Astrocyte (in vitro differentiated cells and primary cell): ENCODE data around the gene LMAN1L. TPM values are rescaled to one million over a fixed set of nuclear protein-coding genes. Genes with fewer than 3 reads are reported as not detected.

Experiments used
- DNase-seq: peaks from one replicate; pipeline ENCODE4 v3.0.0-alpha.2; 2010; ENCODE audit warnings: low read depth
- FAIRE-seq: peaks from 2 replicates; lab custom pipeline; 2011; peaks lifted over from hg19 to GRCh38; lab: Jason Lieb, UNC
- H2AFZ ChIP-seq: 2 replicates; pipeline ENCODE4 v1.6.0; 2012; ENCODE audit warnings: low read depth, low read length, inconsistent platforms
- H3K27ac ChIP-seq: 2 replicates; pipeline ENCODE4 v1.5.1; 2011; ENCODE audit warnings: low read depth, low read length, inconsistent platforms
- H3K27me3 ChIP-seq: 2 replicates; pipeline ENCODE4 v1.6.0; 2011; ENCODE audit warnings: low read length, inconsistent platforms; ENCODE audit not compliant: insufficient read depth
- H3K36me3 ChIP-seq: 2 replicates; pipeline ENCODE4 v1.5.1; 2011; ENCODE audit warnings: low read length, inconsistent platforms; ENCODE audit not compliant: insufficient read depth
- H3K4me1 ChIP-seq: 2 replicates; pipeline ENCODE4 v1.5.1; 2011; ENCODE audit warnings: low read length, inconsistent platforms; ENCODE audit not compliant: insufficient read depth
- H3K4me2 ChIP-seq: 2 replicates; pipeline ENCODE4 v1.6.0; 2012; ENCODE audit warnings: low read length, inconsistent platforms
- H3K4me3 ChIP-seq: 2 replicates; pipeline ENCODE4 v1.5.1; 2011; ENCODE audit warnings: low read depth, mild to moderate bottlenecking, low read length, inconsistent platforms; ENCODE audit not compliant: insufficient read depth
- H3K79me2 ChIP-seq: 2 replicates; pipeline ENCODE4 v1.6.0; 2012; ENCODE audit warnings: mild to moderate bottlenecking, low read length, inconsistent platforms; ENCODE audit not compliant: insufficient read depth
- H3K9ac ChIP-seq: 2 replicates; pipeline ENCODE4 v1.6.0; 2012; ENCODE audit warnings: mild to moderate bottlenecking, low read length, inconsistent platforms
- H3K9me3 ChIP-seq: 2 replicates; pipeline ENCODE4 v1.5.1; 2012; ENCODE audit warnings: low read depth, mild to moderate bottlenecking, low read length, inconsistent platforms; ENCODE audit not compliant: insufficient read depth
- H4K20me1 ChIP-seq: 2 replicates; pipeline ENCODE4 v1.6.0; 2012; ENCODE audit warnings: low read length, inconsistent platforms; ENCODE audit not compliant: insufficient read depth
- H3K27ac Mint-ChIP-seq: one replicate; pipeline ENCODE4 v1.8.0; 2021; ENCODE audit warnings: mild to moderate bottlenecking, mixed read lengths; ENCODE audit not compliant: unreplicated experiment
- H3K27me3 Mint-ChIP-seq: one replicate; pipeline ENCODE4 v1.8.0; 2021; ENCODE audit warnings: low read depth, mixed read lengths; ENCODE audit not compliant: unreplicated experiment
- H3K36me3 Mint-ChIP-seq: one replicate; pipeline ENCODE4 v1.8.0; 2021; ENCODE audit warnings: low read depth, mixed read lengths; ENCODE audit not compliant: unreplicated experiment
- H3K4me1 Mint-ChIP-seq: one replicate; pipeline ENCODE4 v1.8.0; 2021; ENCODE audit warnings: low read depth, mixed read lengths; ENCODE audit not compliant: unreplicated experiment
- H3K4me3 Mint-ChIP-seq: one replicate; pipeline ENCODE4 v1.8.0; 2021; ENCODE audit warnings: mild to moderate bottlenecking, moderate library complexity, mixed read lengths; ENCODE audit not compliant: unreplicated experiment
- H3K9me3 Mint-ChIP-seq: one replicate; pipeline ENCODE4 v1.8.0; 2021; ENCODE audit warnings: mild to moderate bottlenecking, mixed read lengths; ENCODE audit not compliant: unreplicated experiment
- EZH2 ChIP-seq: IDR thresholded peaks from 2 replicates; pipeline ENCODE4 v1.6.1; 2012; ENCODE audit warnings: mild to moderate bottlenecking, low read length, inconsistent platforms; ENCODE audit not compliant: insufficient read depth
- total RNA-seq: library from RNA; stranded (reverse); gene quantifications from 2 replicates; pipeline ENCODE4 v1.2.1, GENCODE V29; 2021
- TF ChIP-seq, protein P1 (sequence below): IDR thresholded peaks from 2 replicates; pipeline ENCODE4 v1.5.1; 2011; ENCODE audit warnings: low read depth, mild to moderate bottlenecking, inconsistent platforms, low read length, moderate library complexity; ENCODE audit not compliant: insufficient read depth

The LMAN1L gene
- total RNA-seq, 1 donor from 2014 or later: 0.32 TPM

GRCh38 chr15:74789741-74790079, 22.9 kb upstream of the LMAN1L start:
- H3K9me3 Mint-ChIP-seq: no peaks in the 10 kb centered on the region
- peak overlapping the region; percentile 85 for H3K27ac ChIP-seq
- peaks cover 94% of the 10 kb centered on the region for H3K79me2 ChIP-seq
- H3K27ac Mint-ChIP-seq: peak overlapping the region; percentile 26
- H3K27me3 Mint-ChIP-seq: no peaks in the 10 kb centered on the region
- DNase-seq (no peak), FAIRE-seq (no peak)
- peak overlapping the region; percentile 71 for H3K4me2 ChIP-seq
- no peak overlapping the region for H3K4me3 ChIP-seq
- H3K4me1 Mint-ChIP-seq: peaks cover 39% of the 10 kb centered on the region
- peaks cover 3% of the 10 kb centered on the region for H3K36me3 Mint-ChIP-seq
- H3K36me3 ChIP-seq: no peaks in the 10 kb centered on the region
- H3K4me3 Mint-ChIP-seq: no peak overlapping the region
- peaks cover 69% of the 10 kb centered on the region for H3K4me1 ChIP-seq
- peak overlapping the region; percentile 76 for H3K9ac ChIP-seq
- peaks cover 94% of the 10 kb centered on the region for H4K20me1 ChIP-seq
- H3K27me3 ChIP-seq: no peaks in the 10 kb centered on the region
- TF ChIP-seq, protein P1, sequence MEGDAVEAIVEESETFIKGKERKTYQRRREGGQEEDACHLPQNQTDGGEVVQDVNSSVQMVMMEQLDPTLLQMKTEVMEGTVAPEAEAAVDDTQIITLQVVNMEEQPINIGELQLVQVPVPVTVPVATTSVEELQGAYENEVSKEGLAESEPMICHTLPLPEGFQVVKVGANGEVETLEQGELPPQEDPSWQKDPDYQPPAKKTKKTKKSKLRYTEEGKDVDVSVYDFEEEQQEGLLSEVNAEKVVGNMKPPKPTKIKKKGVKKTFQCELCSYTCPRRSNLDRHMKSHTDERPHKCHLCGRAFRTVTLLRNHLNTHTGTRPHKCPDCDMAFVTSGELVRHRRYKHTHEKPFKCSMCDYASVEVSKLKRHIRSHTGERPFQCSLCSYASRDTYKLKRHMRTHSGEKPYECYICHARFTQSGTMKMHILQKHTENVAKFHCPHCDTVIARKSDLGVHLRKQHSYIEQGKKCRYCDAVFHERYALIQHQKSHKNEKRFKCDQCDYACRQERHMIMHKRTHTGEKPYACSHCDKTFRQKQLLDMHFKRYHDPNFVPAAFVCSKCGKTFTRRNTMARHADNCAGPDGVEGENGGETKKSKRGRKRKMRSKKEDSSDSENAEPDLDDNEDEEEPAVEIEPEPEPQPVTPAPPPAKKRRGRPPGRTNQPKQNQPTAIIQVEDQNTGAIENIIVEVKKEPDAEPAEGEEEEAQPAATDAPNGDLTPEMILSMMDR: no peak
- no peak for TF ChIP-seq EZH2
- no peaks in the 10 kb centered on the region for H3K9me3 ChIP-seq
- H2AFZ ChIP-seq: no peak overlapping the region

- H3K27me3 ChIP-seq: no peaks in the 10 kb centered on the region
- peaks cover 3% of the 10 kb centered on the region for H3K36me3 Mint-ChIP-seq
- peak overlapping the region; percentile 76 for H3K9ac ChIP-seq
- FAIRE-seq: no peak
- DNase-seq: peak; percentile 91
- H3K4me1 Mint-ChIP-seq: peaks cover 42% of the 10 kb centered on the region
- peaks cover 94% of the 10 kb centered on the region for H3K79me2 ChIP-seq
- no peaks in the 10 kb centered on the region for H3K9me3 ChIP-seq
- no peaks in the 10 kb centered on the region for H3K9me3 Mint-ChIP-seq
- peak overlapping the region; percentile 32 for H2AFZ ChIP-seq
- H3K27ac ChIP-seq: peak overlapping the region; percentile 85
- TF ChIP-seq, protein P1: no peak
- no peak for TF ChIP-seq EZH2
- peak overlapping the region; percentile 71 for H3K4me2 ChIP-seq
- H4K20me1 ChIP-seq: peaks cover 94% of the 10 kb centered on the region
- no peaks in the 10 kb centered on the region for H3K27me3 Mint-ChIP-seq
- no peaks in the 10 kb centered on the region for H3K36me3 ChIP-seq
- H3K4me3 Mint-ChIP-seq: no peak overlapping the region
- H3K4me3 ChIP-seq: no peak overlapping the region
- H3K4me1 ChIP-seq: peaks cover 69% of the 10 kb centered on the region
- H3K27ac Mint-ChIP-seq: peak overlapping the region; percentile 77
Measured at GRCh38 chr15:74790080-74790916, 22.3 kb upstream of the LMAN1L start.

DNA sequence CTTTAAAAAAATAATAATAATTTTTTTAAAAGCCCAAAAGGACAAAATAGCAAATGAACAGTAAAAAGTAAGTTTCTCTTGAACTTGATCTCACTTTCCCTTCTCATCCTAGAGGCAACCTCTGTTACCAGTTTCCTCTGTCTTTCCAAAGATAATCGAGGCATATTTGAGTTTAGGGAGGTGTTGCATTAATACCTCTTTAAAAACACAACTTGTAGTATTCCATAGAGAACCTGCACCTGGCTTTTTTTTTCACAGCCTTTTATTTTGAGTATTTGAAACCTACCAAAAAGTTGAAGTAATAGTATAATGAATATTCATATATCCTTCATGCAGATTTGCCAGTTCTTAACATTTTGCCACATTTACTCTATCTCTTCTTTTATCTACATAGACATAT, 21.6 kb upstream of the LMAN1L start:
- H3K79me2 ChIP-seq: peaks cover 94% of the 10 kb centered on the region
- H3K9me3 Mint-ChIP-seq: no peaks in the 10 kb centered on the region
- FAIRE-seq (no peak), DNase-seq (no peak)
- peak overlapping the region; percentile 44 for H3K9ac ChIP-seq
- H4K20me1 ChIP-seq: peaks cover 94% of the 10 kb centered on the region
- H3K9me3 ChIP-seq: no peaks in the 10 kb centered on the region
- H3K27me3 ChIP-seq: no peaks in the 10 kb centered on the region
- no peaks in the 10 kb centered on the region for H3K27me3 Mint-ChIP-seq
- no peak overlapping the region for H2AFZ ChIP-seq
- H3K4me3 ChIP-seq: no peak overlapping the region
- peaks cover 42% of the 10 kb centered on the region for H3K4me1 Mint-ChIP-seq
- H3K27ac ChIP-seq: peak overlapping the region; percentile 85
- TF ChIP-seq, protein P1: no peak
- TF ChIP-seq EZH2: no peak
- H3K4me1 ChIP-seq: peaks cover 69% of the 10 kb centered on the region
- H3K4me2 ChIP-seq: no peak overlapping the region
- peak overlapping the region; percentile 44 for H3K27ac Mint-ChIP-seq
- peaks cover 3% of the 10 kb centered on the region for H3K36me3 Mint-ChIP-seq
- H3K36me3 ChIP-seq: no peaks in the 10 kb centered on the region
- H3K4me3 Mint-ChIP-seq: peak overlapping the region; percentile 6
